GM18873 (cell line): ENCODE results near the gene PSG1.
"Not testable (repeated sequence)": the region's sequence is repeated elsewhere in the genome, so short reads cannot be mapped to it uniquely, and the experiment has no call there.

Source experiments
- ATAC-seq: cut with Tn5 transposase; IDR thresholded peaks from one replicate; pipeline ENCODE4 v1.9.1; 2021; ENCODE audit warnings: mild to moderate bottlenecking, moderate library complexity, moderate number of reproducible peaks; ENCODE audit not compliant: unreplicated experiment, low FRiP score

PSG1 gene

DNA sequence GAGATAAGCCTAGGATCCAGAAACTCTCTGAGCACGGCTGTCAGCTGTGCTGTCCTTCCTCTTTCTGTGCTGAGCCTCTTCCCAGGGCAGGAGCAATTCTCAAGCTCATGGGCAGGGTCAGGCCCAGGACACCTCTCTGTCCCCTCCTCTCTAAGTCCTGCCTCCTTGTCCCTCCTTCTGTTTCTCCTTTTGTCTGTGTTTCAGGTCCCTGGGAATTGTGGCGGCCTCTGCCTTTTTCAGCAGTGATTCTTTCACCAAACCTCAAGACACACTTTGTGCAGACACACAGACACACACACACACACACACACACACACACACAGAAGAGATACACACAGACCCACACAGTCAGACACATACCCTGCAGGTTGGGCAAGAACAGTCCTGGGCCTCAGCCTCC lies at the start of gene PSG1:
Gene PSG1 (minus strand): TSS at position 101 of the 400 bp plus-strand sequence. CDS start 132 bp downstream, outside the sequence.
- no peak for ATAC-seq

DNA sequence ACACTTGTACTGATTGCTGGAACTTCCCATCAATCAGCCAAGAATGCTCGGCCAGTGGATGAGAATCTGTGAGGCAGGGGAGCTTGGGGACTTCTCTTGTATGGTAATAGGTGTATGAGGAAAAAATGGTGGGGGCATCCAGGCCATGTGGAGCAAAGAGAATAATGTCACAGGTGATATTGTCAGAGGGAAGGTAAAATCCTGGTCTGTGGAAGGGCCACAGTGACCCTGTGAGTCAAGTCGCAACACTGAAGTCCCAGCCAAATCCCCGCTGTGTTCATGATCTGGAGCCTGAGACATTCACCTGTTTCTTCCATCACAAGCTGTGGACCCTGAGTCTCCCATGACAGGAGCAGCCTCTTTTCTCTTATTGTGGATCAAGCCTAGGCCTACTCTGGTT lies 49.4 kb upstream of the PSG1 start:
- ATAC-seq = no peak

DNA sequence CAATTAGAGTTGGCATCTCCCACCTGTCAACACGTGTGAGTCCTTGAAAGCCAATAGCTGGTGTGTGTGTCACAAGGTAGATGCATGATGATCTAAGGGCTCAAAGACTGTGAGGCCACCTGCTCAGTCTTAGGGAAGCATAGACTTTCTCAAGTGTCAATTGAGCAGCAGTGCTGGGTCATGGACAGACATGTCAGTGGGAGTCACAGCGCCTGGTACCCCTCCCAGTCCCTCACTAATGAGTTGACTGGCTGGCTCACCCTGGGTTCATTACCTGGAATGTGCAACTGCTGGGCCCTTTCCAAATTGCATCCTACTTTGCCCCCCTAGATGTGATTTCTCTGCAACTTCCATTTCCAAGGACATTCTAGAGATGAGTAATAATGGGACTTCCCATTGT lies 47.3 kb upstream of the PSG1 start:
- ATAC-seq = no peak

DNA sequence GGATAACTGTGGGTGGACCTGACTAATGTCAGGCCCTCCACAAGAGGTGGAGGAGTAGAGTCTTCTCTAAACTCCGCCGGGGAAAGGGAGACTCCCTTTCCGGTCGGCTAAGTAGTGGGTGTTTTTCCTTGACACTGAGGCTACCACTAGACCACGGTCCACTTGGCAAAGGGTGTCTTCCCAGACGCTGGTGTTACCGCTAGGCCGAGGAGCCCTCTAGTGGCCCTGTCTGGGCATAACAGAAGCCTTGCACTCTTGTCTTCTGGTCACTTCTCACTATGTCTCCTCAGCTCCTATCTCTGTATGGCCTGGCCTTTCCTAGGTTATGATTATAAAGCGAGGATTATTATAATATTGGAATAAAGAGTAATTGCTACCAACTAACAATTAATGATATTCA lies 43.6 kb upstream of the PSG1 start:
- ATAC-seq = not testable (repeated sequence)

DNA sequence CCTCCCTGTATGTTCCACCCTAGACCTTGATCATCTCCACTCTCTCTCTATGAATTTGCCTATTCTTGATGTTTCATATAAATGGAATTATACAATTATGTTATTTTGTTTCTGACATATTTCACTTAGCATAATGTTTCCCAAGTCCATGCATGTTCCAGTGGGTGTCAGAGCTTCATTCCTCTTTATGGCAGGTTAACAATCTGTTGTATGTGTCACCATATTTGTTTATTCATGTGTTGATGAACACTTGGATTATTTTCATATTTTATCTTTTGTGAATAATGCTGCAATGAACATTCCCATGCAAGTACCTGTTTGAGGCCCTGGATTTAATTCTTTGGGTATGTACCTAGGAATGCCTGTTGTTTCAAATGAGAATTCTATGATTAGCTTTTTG lies 41.5 kb upstream of the PSG1 start:
- ATAC-seq = not testable (repeated sequence)

DNA sequence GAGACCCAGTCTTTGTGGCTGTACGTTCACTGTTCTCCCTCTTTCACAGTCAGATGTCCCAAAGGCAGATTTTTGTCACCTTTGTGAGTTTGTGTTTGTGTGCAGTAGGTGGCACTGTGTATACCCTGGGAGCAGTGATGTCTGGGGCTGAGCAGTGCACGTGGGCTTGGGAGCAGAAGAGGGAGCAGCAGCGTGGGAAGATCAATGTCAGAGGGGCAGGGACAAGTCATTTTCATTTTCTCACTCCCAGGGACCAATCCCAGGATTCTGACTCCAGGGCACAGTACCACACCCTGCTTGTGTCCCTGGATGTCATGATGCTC lies 40.2 kb upstream of the PSG1 start:
- no peak for ATAC-seq

DNA sequence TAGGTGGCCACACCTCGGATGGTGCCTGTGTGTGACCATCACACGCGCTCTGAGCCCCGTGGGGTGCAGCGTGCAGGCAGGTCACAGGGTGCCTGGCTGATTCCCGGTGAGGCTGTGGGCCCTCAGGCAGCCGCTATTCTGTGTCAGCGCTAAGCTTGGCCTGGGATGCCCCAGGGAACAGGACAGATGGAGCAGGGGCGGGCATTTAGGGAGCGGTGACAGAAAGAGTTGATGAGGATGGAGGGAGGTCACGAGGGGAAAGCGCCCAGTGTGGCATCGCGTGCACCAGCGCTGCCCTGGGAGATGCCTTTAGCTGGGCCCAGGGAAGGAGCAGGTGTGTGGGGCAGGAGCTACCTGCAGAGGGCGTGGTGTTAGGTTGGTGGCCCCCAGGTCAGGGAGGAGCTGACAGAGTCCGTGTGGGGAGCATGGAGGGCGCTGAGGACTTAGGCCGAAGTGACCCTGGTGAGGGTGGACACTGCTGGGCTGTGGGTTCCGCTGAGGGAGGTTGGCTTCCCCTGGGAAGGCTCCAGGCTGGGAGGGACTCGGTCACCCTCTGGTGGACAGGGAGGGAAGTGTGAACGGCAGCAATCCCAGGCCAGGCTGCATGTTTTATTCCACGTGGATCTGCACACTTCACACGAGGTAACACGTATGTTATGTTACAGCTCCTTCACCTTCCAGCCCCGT lies 39.7 kb upstream of the PSG1 start:
- ATAC-seq = not testable (repeated sequence)

DNA sequence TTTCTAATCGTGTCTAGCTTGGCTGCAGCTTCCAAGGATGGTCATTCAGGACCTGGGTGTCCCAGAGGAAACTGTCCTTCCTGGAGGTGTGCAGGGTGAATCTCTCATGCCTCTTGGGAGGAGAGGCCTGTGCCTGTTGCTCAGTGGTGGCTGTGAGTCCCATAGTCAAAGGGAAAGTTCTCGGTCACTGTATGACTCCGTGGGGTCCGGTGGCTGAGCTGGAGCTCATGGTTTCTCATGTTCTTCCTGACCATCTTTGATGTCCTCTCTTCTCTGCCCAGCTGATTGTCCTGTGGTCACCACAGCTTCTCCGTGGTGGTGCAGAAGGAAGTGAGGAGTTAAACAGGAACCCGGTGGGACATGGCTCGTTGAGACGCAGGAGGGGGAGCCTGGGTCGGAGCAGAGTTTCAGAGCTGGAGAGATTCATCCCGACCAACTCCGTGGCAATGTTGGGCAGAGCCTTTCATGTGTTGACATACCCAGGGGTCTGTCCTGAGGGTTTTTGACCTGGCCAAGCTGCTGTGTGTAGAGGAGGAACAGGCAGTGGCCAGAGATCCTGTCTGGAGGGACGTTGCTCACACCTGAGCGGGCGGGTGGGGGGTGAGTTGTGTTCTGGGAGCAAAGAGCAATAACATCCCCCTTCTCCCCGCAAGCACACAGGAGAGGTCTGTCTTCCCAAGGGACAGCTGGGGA lies 39.0 kb upstream of the PSG1 start:
- not testable (repeated sequence) for ATAC-seq

DNA sequence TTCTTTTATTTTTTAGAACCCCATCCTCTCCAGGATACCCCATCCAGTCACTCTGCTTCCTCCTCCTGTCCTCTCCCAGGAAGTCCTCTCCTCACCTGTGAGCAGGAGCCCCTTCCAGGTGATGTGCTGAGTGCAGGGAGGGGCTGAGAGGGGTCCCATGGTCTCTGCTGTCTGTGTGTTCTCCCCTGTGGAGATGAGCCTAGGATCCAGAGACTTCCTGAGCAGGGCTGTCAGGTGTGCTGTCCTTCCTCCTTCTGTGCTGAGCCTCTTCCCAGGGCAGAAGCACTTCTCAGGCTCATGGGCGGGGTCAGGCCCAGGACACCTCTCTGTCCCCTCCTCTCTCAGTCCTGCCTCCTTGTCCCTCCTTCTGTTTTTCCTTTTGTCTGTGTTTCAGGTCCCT lies 38.1 kb upstream of the PSG1 start, which contains the start of gene PSG6:
Gene PSG6 (minus strand): TSS at position 261 of the 400 bp plus-strand sequence. CDS start 102 bp downstream, at position 159.
- not testable (repeated sequence) for ATAC-seq

DNA sequence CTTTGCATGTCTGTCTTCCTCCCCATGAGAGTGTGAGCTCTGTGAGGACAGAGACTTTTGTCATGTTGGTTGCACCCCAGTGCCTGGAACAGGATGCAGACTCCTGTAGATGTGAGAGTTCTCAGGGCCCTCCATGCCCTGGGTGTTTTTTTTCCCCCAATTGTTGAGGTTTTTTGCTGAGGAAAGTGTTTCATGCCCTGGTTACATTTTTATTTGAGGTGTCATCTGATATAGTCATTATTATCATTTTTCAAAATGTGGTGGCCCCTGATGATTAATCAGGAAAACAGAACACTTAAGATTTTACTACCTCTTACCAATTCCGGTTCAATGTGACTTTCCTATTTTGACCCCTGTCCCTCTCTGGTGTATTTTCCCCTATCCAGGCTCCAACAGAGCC lies 37.4 kb upstream of the PSG1 start:
- ATAC-seq = not testable (repeated sequence)

DNA sequence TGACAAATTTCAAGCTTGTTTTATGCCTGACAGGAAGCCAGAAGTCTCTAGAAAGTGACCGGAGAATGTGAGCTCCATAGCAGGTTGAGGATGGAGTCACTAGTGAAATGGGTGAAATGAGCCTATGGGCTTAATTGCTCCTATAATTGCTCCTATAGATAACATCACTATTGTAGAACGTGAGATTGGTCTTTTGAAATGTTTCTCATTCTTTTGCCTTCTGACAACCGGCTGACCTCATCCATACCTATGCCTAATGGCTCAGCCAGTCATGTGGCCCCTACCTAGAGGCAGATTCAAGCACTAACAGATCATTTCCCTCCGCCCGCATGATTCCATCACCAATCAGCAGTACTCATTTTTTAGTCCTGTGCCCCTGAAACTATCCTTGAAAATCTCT lies 34.0 kb upstream of the PSG1 start:
- ATAC-seq = not testable (repeated sequence)

DNA sequence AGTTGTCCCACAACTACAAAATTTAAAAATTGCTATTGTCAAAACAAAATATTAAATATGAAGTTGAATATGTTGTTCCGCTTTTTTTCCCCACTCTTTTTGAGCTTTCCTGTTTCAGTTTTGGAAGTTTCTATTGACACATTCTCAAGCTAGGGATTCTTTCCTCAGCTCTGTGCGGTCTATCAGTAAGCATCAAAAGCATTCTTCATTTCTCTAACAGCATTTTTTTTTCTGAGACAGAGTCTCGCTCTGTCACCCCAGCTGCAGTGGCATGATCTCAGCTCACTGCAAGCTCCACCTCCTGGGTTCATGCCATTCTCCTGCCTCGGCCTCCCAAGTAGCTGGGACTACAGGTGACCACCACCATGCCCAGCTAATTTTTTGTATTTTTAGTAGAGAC lies 33.4 kb upstream of the PSG1 start:
- ATAC-seq = not testable (repeated sequence)

DNA sequence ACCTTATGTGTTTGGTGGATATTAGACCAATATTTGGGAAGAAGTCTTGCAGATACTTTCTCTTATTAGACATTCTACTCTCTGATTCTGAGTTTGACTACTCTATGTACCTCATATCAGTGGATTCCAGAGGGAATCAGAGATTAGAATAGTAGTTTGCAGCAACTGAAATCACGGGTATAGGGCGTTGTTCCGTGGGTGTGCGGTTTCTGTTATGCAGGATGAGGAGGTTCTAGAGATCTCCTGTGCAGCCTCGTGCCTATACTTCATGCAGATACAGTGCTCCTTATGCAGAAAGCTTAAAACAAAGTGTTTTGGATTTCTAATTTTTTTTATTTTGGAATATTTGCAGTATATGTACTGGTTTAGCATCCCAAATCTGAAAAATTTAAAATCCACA lies 32.2 kb upstream of the PSG1 start:
- not testable (repeated sequence) for ATAC-seq

DNA sequence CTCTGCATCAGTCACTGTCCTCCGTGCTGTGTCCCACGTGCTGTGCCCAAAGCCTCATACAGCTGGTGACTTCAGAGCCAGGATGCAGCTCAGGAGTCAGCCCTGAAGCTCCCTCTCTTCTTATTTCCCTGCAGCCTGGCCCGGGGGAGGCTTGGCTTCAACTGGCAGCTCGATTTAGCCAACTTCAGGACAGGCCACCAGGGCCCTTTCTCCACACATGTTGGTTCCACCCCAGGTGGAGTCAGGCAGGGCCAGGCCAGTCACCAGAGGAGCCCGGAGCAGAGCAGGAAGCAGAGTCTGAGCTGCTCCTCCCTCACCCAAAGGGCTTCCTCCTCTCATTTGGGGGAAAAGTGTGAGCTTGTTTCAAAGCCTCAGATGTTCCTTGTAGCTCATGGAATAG lies 26.6 kb upstream of the PSG1 start:
- not testable (repeated sequence) for ATAC-seq

DNA sequence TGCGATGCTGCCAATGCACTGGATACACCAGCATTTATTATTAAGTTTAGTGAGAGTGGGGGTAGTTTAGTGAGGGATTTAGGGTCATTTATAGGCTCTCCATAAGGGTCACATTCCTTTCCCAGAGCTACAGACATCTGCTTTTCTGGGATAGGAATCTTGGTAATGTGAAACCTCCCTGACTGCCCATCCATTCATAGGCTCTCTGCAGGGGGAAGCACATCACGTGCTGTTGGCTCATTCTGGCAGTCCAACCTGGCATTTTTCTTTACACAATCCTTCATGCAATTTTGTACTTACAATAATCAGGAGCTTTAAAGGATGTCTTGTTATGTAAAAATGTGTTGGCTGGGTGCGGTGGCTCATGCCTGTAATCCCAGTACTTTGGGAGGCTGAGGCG lies 21.0 kb upstream of the PSG1 start:
- ATAC-seq = not testable (repeated sequence)

DNA sequence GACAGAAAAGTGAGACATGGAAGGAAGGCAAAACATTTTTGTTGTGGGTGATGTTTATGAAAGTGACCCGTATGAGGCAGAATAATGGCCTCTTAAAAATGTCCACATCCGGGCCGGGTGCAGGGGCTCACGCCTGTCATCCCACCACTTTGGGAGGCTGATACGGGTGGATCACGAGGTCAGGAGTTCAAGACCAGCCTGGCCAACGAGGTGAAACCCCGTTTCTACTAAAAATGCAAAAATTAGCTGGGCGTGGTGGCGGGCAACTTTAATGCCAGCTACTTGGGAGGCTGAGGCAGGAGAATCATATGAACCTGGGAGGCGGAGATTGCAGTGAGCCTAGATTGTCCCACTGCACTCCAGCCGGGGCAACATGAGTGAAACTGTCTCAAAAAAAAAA lies 20.2 kb upstream of the PSG1 start:
- not testable (repeated sequence) for ATAC-seq

DNA sequence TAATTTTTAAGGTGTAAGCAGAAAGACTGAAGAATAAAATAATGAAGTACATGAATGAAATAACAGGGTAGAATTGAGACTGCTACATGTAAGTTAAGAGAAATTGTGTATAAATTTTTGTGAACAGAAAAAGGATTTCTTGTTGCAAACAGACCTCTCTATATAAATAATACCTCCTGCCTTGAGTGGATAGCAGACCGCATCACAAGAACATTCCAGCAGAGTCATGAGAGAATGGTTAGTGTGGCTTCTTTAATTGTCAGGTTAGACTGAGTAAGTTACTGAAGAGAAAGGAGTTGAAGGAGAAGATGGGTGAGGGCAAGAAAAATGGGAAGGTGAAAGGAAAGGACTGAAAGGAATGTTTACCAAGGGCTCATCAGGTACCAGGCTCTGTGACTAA lies 19.6 kb upstream of the PSG1 start:
- ATAC-seq = not testable (repeated sequence)

DNA sequence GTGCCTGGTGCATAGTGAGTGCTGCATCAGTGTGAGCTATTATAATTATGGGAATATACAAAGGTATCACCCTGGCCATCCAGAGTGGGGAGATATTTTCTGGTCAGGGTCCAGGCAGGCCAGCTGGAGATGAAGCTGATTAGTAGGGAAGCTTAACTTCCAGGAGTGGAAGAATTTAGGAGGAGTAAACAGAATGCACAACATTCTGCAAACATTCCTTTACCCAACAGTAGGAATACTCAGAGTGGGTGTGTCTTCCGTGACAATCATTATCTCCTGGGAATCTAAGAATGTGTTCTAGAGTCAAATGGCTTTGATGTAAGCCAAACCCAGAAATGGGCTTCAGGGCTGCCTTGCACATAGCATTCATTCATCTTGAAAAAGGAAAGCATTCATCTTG lies 19.1 kb upstream of the PSG1 start:
- not testable (repeated sequence) for ATAC-seq

DNA sequence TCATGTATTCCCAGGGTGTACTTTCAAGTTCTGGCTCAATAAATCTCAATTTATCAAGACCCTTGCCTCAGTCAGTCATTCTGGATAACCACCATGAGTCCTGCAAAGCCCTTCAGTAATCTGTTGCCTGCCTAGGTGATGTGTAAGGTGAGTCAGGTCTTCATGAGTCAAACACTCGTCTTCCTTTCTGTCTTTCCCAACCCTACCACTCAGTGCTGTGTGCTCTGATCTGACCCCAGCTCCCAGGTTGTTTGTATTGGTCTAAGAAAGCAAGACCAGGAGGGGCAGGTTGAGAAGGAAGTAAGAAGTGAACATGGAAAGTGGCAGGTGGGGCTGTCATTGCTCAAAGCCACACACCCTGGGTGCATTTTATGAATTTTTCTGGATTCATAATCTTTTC lies 18.2 kb upstream of the PSG1 start:
- ATAC-seq = not testable (repeated sequence)

DNA sequence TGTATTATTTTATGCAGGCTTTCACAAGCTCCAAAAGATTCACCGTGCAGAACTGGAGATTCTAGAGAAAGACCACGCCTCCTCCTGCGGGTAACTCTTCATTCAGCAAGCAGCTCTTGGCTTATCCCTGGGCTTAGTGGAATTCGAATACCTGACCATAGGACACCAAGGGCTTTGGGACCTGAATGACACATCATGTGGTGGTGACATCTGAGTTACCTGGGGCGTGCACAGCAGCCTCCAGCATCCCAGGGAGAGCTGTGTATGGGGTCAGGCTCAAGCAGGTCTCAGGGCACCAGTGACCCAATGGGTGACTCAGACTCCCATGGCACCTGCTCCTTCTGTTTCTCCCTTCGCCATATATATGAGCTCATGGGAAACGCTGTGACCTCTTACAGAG lies 10.9 kb upstream of the PSG1 start:
- not testable (repeated sequence) for ATAC-seq

DNA sequence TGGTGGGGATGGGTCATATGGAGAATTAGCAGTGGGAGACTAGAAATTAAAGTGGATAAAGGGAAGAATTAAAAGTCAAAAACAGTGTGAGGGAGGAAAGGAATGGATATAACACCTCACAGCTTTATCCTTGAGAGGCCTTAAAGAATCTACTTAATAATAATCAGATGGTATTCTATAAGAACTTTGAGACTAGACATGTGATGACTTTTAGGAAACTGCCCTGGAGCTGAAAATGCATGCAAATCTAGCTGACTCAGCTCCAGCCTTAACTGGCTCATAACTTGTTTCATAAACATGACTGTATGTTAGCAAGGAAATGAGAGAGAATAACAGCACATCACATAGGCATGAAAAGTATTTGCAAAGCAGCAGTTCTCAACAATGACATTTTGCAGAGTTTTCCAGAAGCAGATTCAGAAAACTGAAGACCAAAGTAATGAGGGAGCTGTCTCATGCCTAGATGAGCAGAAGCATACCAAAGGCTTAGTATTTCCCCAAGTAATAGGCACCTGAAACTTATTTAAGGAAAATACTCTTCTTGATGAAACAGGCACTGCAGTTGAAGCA lies 8.4 kb upstream of the PSG1 start:
- ATAC-seq = not testable (repeated sequence)

DNA sequence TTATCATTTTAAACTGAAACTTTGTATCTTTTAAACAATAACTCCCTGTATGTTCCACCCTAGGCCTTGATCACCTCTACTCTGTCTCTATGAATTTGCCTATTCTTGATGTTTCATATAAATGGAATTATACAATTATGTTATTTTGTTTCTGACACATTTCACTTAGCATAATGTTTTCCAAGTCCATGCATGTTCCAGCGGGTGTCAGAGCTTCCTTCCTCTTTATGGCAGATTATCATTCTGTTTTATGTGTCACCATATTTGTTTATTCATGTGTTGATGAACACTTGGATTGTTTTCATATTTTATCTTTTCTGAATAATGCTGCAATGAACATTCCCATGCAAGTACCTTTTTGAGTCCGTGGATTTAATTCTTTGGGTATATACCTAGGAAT lies 3.2 kb upstream of the PSG1 start:
- not testable (repeated sequence) for ATAC-seq
